ENCODE data around the gene ZGLP1.

The ZGLP1 gene

GRCh38 chr19:10327793-10328192, 18.2 kb upstream of the ZGLP1 start:
- DNase-seq (ENCODE audit: low read depth in 2 of 2), result no peak

GRCh38 chr19:10325732-10326131, 16.1 kb upstream of the ZGLP1 start:
- no peak for DNase-seq (ENCODE audit: low read depth in 2 of 2)

- no peak for DNase-seq (ENCODE audit: low read depth in 2 of 2)
Measured at GRCh38 chr19:10321874-10322835, 12.5 kb upstream of the ZGLP1 start.

- no peak for DNase-seq (ENCODE audit: low read depth in 2 of 2)
Measured at GRCh38 chr19:10321417-10321797, 11.8 kb upstream of the ZGLP1 start.

- DNase-seq (ENCODE audit: low read depth in 2 of 2), result no peak
Measured at GRCh38 chr19:10320602-10321416, 11.2 kb upstream of the ZGLP1 start.

GRCh38 chr19:10318807-10319682, 9.4 kb upstream of the ZGLP1 start:
- DNase-seq (ENCODE audit: low read depth in 2 of 2), result no peak

- DNase-seq (ENCODE audit: low read depth in 2 of 2), result no peak
Measured at GRCh38 chr19:10317857-10318462, 8.3 kb upstream of the ZGLP1 start.

GRCh38 chr19:10317045-10317856, 7.6 kb upstream of the ZGLP1 start:
- DNase-seq (ENCODE audit: low read depth in 2 of 2), result no peak

- DNase-seq (ENCODE audit: low read depth in 2 of 2), result no peak
Measured at GRCh38 chr19:10316229-10317044, 6.8 kb upstream of the ZGLP1 start.

GRCh38 chr19:10315335-10316214, 6.0 kb upstream of the ZGLP1 start, which contains the start of gene FDX2:
Gene FDX2 (minus strand): TSS chr19:10316015. CDS start chr19:10315996, 19 bp downstream.
- DNase-seq (ENCODE audit: low read depth in 2 of 2), result peak; percentile 83 to 91

- no peak for DNase-seq (ENCODE audit: low read depth in 2 of 2)
Measured at GRCh38 chr19:10306327-10306726, 3.3 kb downstream of the ZGLP1 start.

GRCh38 chr19:10305139-10305806, 4.3 kb downstream of the ZGLP1 start:
- no peak for DNase-seq (ENCODE audit: low read depth in 2 of 2)

- DNase-seq (ENCODE audit: low read depth in 2 of 2), result no peak
Measured at GRCh38 chr19:10299545-10300458, 9.8 kb downstream of the ZGLP1 start.

GRCh38 chr19:10295847-10296591, 13.6 kb downstream of the ZGLP1 start:
- DNase-seq (ENCODE audit: low read depth in 2 of 2), result no peak

GRCh38 chr19:10295305-10295846, 14.2 kb downstream of the ZGLP1 start:
- no peak for DNase-seq (ENCODE audit: low read depth in 2 of 2)

- no peak for DNase-seq (ENCODE audit: low read depth in 2 of 2)
Measured at GRCh38 chr19:10294368-10294697, 15.3 kb downstream of the ZGLP1 start.
